Heart left ventricle (tissue), 13 donors: ENCODE data around the gene SERPINC1.

Source experiments
- CTCF ChIP-seq, 12 donors: fragments of 200-600 bp; sonication (generic) in 4 of 12; IDR thresholded peaks; one replicate each; pipeline versions ENCODE4 v1.5.0 to v1.8.0; 2018 to 2022; ENCODE audit warnings: antibody characterized with exemption in 12 of 12, mild to moderate bottlenecking in 5 of 12
- POLR2A ChIP-seq, 2 donors: fragments of 450-650 bp; IDR thresholded peaks; one replicate each; pipeline ENCODE4 v1.6.1; 2017; ENCODE audit warnings: antibody characterized with exemption in 2 of 2, mild to moderate bottlenecking in 2 of 2, moderate library complexity in 2 of 2
- donor health status: ischemic (EF 13 %, LVEDD 7.1; RV severe dilation, severe dysfunction).
- donor health status: DM: no; HTN: yes; CAD: no.
- donor health status: DM: no; HTN: no; CAD: no.
- donor health status: ischemic (EF 25% LVEDD 6.9; RV normal size, moderate dysfunction).
- donor health status: ischemic (EF 25% LVEDD 5.7; RV mildly dilated, moderate dysfunction).
- donor health status: ischemic (EF 35%, LVEDD 5.7; RV mildly dilated, moderate dysfunction).
- donor health status: nonischemic (EF 11% LVEDD 7.7; RV severe dilation, severe dysfunction).
- donor health status: DM: yes; HTN: yes; CAD: no.
- donor health status: PGD.
- donor health status: ischemic (EF 29% LVEDD 5.4; RV normal size, mild dysfunction).
- donor health status: nonischemic (EF 23%, LVEDD 6.1; RV moderate dilation, normal function).

GRCh38 chr1:173963477-173963876 lies 46.4 kb upstream of the SERPINC1 start:
- TF ChIP-seq POLR2A (IDR thresholded peaks at IDR 0.05) (no peak), CTCF (IDR thresholded peaks at IDR 0.05) (peak in 1 of 12 donors; percentile 9)
